WERI-Rb-1 (cell line): Measurements from ENCODE around the gene LONP1.

Source experiments
- DNase-seq: peaks from one replicate; pipeline ENCODE4 v3.0.0-alpha.2; 2020
- H3K27ac ChIP-seq: fragments of 250-450 bp; sonication (Bioruptor Pico); 2 replicates; pipeline ENCODE4 v1.5.1; 2020; ENCODE audit warnings: mild to moderate bottlenecking, moderate library complexity
- H3K27me3 ChIP-seq: fragments of 250-450 bp; sonication (Bioruptor Pico); 2 replicates; pipeline ENCODE4 v1.5.1; 2021; ENCODE audit warnings: mild to moderate bottlenecking, low read depth, moderate library complexity; ENCODE audit not compliant: insufficient read depth, severe bottlenecking
- H3K36me3 ChIP-seq: fragments of 250-450 bp; sonication (Bioruptor Pico); 2 replicates; pipeline ENCODE4 v1.5.1; 2020; ENCODE audit warnings: mild to moderate bottlenecking, moderate library complexity
- H3K4me3 ChIP-seq: 2 replicates; pipeline ENCODE4 v1.5.1; 2011; ENCODE audit warnings: low read depth, mild to moderate bottlenecking, control low read depth, low read length
- H3K9me3 ChIP-seq: fragments of 250-450 bp; sonication (Bioruptor Pico); 2 replicates; pipeline ENCODE4 v1.5.1; 2021; ENCODE audit warnings: mild to moderate bottlenecking, moderate library complexity; ENCODE audit not compliant: severe bottlenecking
- TF ChIP-seq, protein P1 (sequence below): IDR thresholded peaks from 2 replicates; pipeline ENCODE4 v1.5.1; 2011; ENCODE audit warnings: low read depth, mild to moderate bottlenecking, control low read depth, inconsistent platforms, low read length

LONP1 gene

DNA sequence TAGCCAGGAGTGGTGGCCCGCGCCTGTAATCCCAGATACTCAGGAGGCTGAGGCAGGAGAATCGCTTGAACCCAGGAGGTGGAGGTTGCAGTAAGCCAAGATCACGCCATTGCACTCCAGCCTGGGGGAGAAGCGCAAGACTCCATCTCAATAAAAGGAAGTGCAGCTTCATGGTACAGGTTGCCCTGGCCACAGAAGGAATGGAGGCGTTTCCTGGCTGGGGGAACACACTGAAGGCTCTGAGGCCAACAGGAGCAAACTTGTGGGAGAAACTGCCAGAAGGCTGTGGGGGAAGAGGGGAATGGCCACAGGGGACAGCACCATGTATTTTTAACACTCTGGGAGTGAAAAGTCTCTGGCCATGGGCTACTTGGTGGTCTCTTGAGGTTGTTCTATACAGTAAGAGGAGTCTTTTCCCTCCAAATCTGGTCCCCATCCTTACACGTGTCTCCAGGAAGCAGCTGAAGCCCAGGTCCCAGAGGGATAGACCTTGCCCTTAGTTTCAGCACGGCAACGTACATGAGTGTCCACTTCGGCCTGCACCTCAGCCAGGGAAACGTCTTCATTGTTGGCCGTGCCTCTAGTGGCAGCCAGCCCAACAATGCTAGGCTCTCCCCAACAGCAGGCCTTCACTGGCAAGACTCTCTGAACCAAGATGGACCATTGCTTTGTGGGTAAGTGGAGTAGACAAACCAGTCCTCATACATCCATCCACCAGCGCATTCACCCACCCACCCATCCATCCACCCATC is 47.1 kb downstream of the LONP1 start:
- TF ChIP-seq, protein P1, sequence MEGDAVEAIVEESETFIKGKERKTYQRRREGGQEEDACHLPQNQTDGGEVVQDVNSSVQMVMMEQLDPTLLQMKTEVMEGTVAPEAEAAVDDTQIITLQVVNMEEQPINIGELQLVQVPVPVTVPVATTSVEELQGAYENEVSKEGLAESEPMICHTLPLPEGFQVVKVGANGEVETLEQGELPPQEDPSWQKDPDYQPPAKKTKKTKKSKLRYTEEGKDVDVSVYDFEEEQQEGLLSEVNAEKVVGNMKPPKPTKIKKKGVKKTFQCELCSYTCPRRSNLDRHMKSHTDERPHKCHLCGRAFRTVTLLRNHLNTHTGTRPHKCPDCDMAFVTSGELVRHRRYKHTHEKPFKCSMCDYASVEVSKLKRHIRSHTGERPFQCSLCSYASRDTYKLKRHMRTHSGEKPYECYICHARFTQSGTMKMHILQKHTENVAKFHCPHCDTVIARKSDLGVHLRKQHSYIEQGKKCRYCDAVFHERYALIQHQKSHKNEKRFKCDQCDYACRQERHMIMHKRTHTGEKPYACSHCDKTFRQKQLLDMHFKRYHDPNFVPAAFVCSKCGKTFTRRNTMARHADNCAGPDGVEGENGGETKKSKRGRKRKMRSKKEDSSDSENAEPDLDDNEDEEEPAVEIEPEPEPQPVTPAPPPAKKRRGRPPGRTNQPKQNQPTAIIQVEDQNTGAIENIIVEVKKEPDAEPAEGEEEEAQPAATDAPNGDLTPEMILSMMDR: no peak
- no peak for DNase-seq
- Histone ChIP-seq H3K27ac (no peak overlapping the region), H3K27me3 (no peaks in the 10 kb centered on the region), H3K4me3 (no peak overlapping the region), H3K36me3 (peaks cover 41% of the 10 kb centered on the region), H3K9me3 (no peaks in the 10 kb centered on the region)

DNA sequence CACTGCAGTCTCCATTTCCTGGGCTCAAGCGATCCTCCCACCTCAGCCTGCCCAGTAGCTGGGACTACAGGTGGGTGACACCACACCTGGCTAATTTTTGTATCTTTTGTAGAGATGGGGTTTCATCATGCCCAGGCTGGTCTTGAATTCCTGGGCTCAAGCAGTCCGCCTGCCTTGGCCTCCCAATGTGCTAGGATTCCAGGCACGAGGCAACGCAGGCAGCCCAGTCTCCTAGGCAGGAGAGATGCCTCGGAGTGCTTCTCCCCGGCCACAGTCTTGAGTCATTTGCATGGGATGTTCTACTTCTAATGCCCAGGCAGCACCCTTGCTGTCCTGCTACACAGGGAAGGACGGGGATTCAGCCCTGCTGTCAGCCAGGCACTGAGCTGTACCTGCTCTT is 48.3 kb downstream of the LONP1 start:
- H3K36me3 ChIP-seq: peaks cover 54% of the 10 kb centered on the region
- no peak overlapping the region for H3K4me3 ChIP-seq
- H3K9me3 ChIP-seq: no peaks in the 10 kb centered on the region
- TF ChIP-seq, protein P1: no peak
- H3K27me3 ChIP-seq: no peaks in the 10 kb centered on the region
- H3K27ac ChIP-seq: no peak overlapping the region
- no peak for DNase-seq

DNA sequence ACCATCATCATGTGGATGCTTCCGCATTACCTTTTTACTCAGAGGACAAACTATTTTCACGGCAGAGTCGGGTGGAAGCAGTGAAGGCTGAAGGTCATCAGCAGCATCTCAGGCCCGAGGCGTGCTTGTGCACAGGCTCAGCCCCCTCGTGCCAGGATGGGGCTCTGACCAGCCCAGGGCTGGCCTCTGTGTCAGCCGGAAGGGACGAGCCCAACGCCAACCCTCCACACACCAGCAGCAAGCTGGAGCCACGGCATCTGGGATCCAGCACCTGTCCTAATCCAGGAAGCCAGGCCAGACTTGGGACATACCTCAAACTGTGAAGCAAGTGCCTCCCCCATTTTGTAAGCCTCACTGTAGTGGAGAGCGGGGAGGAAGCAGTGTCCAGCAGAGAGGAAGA is 50.7 kb downstream of the LONP1 start:
- H3K4me3 ChIP-seq: no peak overlapping the region
- no peaks in the 10 kb centered on the region for H3K27me3 ChIP-seq
- no peaks in the 10 kb centered on the region for H3K9me3 ChIP-seq
- peaks cover 69% of the 10 kb centered on the region for H3K36me3 ChIP-seq
- TF ChIP-seq, protein P1: no peak
- H3K27ac ChIP-seq: no peak overlapping the region
- DNase-seq: no peak

DNA sequence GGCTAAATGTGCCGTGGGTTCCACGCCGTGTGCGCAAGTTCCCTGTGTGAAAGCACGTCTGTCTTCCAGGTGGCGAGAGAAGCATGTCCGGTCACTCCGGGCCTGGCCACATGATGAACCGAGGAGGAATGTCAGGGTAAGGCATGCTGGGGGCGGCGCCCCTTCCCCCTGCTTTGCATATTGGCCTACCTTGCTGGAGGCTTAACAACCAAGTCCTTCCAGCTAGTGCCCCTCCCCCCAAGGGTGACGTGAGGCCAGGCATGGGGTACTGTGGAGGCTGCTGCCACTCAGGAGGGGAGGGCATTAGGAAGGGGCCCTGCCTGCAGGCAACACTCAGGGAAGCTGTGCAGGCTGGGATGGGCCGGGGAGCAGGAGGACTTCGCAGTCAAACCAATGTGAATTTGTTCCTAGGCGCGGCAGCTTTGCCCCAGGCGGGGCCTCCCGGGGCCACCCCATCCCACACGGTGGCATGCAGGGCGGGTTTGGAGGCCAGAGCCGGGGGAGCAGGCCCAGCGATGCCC is 52.1 kb downstream of the LONP1 start:
- Histone ChIP-seq H3K27ac (0 out of 2 replicates have a peak overlapping the region, but pooled peaks have one; percentile 23), H3K36me3 (peaks cover 80% of the 10 kb centered on the region), H3K4me3 (no peak overlapping the region), H3K9me3 (no peaks in the 10 kb centered on the region), H3K27me3 (no peaks in the 10 kb centered on the region)
- TF ChIP-seq, protein P1: no peak
- DNase-seq: peak; percentile 88

DNA sequence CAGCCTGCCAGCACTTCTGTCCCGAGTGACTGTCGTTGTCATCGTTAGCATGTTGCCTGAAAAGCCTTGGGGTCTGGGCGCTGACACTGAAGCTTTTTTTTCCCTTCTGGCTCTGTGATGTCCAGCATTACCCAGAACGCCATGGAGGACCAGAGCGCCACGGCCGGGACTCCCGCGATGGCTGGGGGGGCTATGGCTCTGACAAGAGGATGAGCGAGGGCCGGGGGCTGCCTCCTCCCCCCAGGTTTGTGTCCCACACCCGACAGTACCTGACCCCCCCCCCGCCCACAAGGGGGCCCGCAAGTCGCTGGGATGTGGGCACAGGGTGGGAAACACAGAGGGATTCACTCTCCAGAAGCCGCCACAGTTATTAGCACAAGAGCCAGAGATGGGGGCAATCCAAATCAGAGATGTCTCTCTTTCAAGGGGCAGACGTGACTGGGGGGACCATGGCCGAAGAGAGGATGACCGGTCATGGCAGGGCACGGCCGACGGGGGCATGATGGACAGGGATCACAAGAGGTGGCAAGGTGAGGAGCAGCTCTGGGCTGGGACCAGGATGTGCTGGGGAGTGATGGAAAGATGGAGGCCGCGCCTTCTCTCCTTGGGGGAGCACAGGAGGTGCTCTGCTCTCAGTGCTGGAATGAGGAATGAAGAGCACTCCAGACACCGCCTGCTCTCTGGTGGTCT is 52.9 kb downstream of the LONP1 start:
- DNase-seq: no peak
- H3K36me3 ChIP-seq: peaks cover 86% of the 10 kb centered on the region
- H3K27me3 ChIP-seq: no peaks in the 10 kb centered on the region
- H3K27ac ChIP-seq: no peak overlapping the region
- no peak overlapping the region for H3K4me3 ChIP-seq
- H3K9me3 ChIP-seq: no peaks in the 10 kb centered on the region
- TF ChIP-seq, protein P1: no peak
